ENCODE measurements around the gene NKAPL.

DNA sequence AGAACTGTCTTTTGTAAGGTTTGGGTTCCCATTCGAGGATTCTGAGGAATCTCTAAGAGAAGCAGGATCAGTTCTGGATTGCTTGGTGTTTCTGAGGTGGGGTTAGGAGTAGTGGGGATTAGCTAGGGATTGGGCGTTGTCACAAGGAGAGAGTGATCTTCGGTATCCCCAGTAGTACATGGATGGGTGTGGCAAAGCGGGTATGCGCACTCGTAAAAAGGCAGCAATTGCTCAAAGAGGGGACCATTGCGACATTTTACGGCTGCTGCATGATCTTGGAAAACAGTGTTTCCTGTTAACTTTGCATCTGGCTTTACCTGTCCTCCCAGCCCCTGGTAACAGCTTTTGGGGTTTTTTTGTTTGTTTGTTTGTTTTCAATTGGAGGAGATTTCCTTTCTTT is 43.7 kb upstream of the NKAPL start:
- TF ChIP-seq POLR2AphosphoS5 (IDR thresholded peaks at IDR 0.05; ENCODE audit: borderline replicate concordance, low read depth, low read length) (no peak), EZH2 (IDR thresholded peaks at IDR 0.05) (no peak)

Measured in SK-N-MC (cell line).